HepG2 (cell line): Measurements from ENCODE around the gene GFOD1.

ENCODE experiments used
- KLF6 ChIP-seq: IDR thresholded peaks from 2 replicates; pipeline ENCODE4 v1.8.0; 2016; ENCODE audit warnings: missing biosample characterization, missing genetic modification reagents
- MAFG ChIP-seq: sonication (generic); formaldehyde crosslinking; IDR thresholded peaks from 2 replicates; pipeline ENCODE4 v1.5.1; 2020; ENCODE audit warnings: mild to moderate bottlenecking, missing genetic modification reagents
- ZNF776 ChIP-seq: sonication (generic); formaldehyde crosslinking; IDR thresholded peaks from 2 replicates; pipeline ENCODE4 v1.4.0; 2020; ENCODE audit warnings: mild to moderate bottlenecking, missing genetic modification reagents
- ZSCAN12 ChIP-seq: sonication (generic); formaldehyde crosslinking; IDR thresholded peaks from 2 replicates; pipeline ENCODE4 v1.9.0; 2021; ENCODE audit warnings: mild to moderate bottlenecking, missing genetic modification reagents

- no peak for TF ChIP-seq ZNF776
- TF ChIP-seq MAFG (CRISPR knock-in tag), result no peak
- TF ChIP-seq ZSCAN12 (CRISPR knock-in tag), result no peak
- no peak for TF ChIP-seq KLF6 (CRISPR knock-in tag)
Observed at GRCh38 chr6:13339863-13340630, 147.4 kb downstream of the GFOD1 start.
